GM12865 (cell line): ENCODE data around the gene VPS26A.
A peak's percentile ranks its signal among the peaks of the same experiment; 100 is the strongest.

ENCODE experiments used
- DNase-seq: peaks from one replicate; pipeline ENCODE4 v3.0.0; 2010; ENCODE audit warnings: low read depth
- H3K4me3 ChIP-seq: 2 replicates; pipeline ENCODE4 v1.5.1; 2011; ENCODE audit warnings: mild to moderate bottlenecking, low read depth, low read length, control low read depth
- CTCF ChIP-seq: IDR thresholded peaks from 2 replicates; pipeline ENCODE4 v1.5.1; 2011; ENCODE audit warnings: low read length, control low read depth, low read depth, inconsistent platforms; ENCODE audit not compliant: insufficient read depth; ENCODE audit errors: missing control alignments

Gene VPS26A

GRCh38 chr10:69123747-69124562 is at the start of gene VPS26A:
TSS of gene VPS26A (plus strand) at chr10:69124178. CDS start at chr10:69124278, 100 bp downstream.
- H3K4me3 ChIP-seq: peak within 1 kb of the TSS; percentile 84
- TF ChIP-seq CTCF: peak; percentile 49
- peak; percentile 99 for DNase-seq

- TF ChIP-seq CTCF: no peak
- no peak for DNase-seq
- no peak overlapping the region for H3K4me3 ChIP-seq
Measured at GRCh38 chr10:69074532-69074931, 49.4 kb upstream of the VPS26A start.

GRCh38 chr10:69075431-69075830 is 48.5 kb upstream of the VPS26A start:
- no peak overlapping the region for H3K4me3 ChIP-seq
- no peak for DNase-seq
- no peak for TF ChIP-seq CTCF

GRCh38 chr10:69078311-69078710 is 45.7 kb upstream of the VPS26A start:
- DNase-seq: no peak
- no peak overlapping the region for H3K4me3 ChIP-seq
- no peak for TF ChIP-seq CTCF

GRCh38 chr10:69080226-69080625 is 43.8 kb upstream of the VPS26A start:
- no peak for TF ChIP-seq CTCF
- no peak for DNase-seq
- no peak overlapping the region for H3K4me3 ChIP-seq

GRCh38 chr10:69086001-69086509 is 37.9 kb upstream of the VPS26A start:
- no peak for TF ChIP-seq CTCF
- peak overlapping the region; percentile 82 for H3K4me3 ChIP-seq
- DNase-seq: no peak
